IPS-NIHi7 (cell line): ENCODE results near the gene KSR2.
"Not testable (repeated sequence)": the region's sequence is repeated elsewhere in the genome, so short reads cannot be mapped to it uniquely, and the experiment has no call there.

ENCODE experiments used
- DNase-seq: peaks from one replicate; pipeline ENCODE4 v3.0.0; 2012; ENCODE audit warnings: mixed read lengths; ENCODE audit errors: extremely low spot score

Gene KSR2

DNA sequence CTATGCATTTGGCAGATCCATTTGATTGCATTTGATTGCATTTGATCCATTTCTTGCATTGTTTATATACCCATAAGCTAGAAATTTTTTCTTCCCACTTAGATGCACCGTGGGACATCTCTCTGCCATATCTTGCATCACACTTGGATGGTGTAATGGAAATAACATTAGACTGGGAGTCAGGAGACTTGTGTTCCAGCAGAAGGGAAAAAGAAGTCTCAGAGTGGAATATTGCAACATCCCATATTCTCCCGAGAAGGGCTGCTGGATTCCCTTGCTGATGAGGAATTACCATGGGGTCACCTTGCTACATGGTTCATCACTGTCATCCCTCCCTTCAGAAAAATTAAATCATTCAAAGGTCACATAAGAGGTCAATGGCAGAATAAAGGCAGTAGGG, 78.1 kb downstream of the KSR2 start:
- DNase-seq: no peak

DNA sequence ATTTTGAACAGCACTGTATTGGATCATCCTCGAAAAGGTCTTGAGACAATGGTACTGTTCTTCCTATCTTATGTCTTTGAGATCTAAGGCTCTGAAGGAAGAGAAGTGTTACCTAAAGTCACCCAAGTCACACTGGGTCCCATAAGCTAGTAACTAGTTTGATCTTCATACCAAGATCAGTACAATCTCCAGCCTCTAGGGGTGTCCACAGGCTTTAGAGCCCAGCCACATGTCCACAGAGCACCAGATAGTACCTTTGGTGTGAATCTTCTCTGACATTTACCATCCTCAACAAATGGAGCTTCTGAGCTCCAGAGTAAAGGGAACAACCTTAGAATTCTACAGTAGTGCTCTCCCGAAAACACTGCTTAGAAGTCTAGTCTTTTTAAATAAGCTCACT, 78.7 kb downstream of the KSR2 start:
- DNase-seq: peak; percentile 41

DNA sequence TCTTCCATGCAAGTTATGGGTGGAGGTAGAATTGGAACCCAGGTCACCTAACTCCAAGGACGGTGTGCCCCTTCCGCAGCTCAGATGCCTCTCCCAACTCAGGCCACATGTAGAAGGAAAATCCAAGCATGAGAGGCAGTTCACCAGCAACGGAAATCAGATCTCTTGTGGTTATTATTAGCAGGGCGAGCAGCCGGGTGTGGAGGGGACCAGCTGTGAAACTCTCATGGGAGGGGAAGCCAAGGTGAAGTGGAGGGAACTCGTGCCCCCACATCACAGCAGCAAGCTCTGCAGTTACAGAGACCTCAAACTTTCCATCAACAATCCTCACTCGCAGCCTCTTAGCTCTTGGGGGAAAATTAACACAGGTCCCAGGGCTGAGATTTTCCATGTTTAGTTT, 79.7 kb downstream of the KSR2 start:
- no peak for DNase-seq

DNA sequence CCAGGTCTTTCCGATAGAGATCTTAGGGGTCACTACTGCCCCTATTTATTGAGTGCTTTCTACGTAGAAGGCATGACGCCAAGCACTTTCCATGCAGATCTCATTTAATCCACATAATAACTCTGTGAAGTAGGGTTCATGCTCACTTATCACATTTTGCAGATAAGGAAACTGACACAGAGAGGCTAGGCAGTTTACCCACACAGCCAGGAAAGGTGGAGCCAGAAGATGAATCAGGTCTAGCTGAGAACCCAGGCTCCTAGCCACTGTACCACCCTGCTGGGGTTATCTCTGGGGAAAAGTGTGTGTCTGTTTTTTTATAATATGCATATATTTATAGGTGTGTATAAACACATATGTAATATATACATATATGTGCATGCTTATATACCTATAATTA, 83.6 kb downstream of the KSR2 start:
- no peak for DNase-seq

DNA sequence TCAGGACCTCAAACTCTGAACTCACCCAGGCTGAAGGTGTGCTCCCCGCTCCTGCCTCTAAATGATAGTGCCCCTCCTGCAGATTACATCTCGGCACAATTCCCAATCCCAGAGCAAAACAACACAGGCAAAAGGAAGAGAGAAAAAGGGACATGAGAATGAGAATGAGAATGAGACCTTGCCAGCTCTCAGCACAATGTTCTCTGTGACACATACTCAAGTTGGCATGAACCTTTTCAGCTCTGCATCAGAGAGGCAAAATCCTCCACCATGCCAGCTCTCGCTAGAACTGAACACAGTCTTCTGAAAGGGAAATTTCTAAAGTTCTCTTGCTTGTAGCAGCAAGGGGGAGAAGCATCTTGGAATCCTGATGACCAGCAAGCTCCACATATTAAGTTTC, 84.6 kb downstream of the KSR2 start:
- no peak for DNase-seq

DNA sequence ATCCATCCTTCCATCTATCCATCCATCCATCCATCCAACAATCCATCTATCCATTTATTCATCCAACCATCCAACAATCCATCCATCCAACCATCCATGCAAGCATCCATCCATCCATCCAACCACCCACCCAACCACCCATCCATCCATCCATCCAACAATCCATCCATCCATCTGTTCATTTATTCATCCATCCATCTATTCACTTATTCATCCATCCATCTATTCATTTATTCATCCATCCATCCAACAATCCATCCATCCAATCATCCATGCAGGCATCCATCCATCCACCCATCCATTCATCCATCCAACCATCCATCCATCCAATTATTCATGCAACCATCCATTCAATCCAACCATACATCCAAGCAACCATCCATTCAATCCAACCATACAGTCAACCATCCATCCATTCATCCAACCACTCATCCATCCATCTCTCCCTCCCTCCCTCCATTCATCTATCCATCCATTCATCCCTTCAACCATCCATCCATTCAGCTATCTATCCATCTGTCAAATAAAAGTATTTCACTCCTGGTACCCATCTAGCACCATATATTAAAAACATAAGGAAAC, 86.1 kb downstream of the KSR2 start:
- DNase-seq: no peak

DNA sequence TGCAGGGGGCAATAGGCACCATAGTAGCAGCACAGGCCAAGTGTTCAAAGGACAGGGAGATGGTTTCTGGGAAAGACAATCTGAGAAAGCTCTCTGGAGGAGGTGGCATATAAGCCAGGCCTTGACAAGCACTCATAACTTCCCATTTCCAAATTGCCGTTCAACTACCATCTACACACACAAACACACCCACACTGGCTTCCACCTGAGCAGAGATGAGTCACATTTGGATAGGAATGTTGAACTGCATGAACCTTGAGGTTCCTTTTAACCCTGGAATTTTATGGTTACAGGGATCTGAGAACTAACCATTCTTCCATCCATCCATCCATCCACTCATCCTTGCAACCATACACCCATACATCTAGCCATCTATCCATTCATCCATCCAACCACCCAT, 86.6 kb downstream of the KSR2 start:
- no peak for DNase-seq

DNA sequence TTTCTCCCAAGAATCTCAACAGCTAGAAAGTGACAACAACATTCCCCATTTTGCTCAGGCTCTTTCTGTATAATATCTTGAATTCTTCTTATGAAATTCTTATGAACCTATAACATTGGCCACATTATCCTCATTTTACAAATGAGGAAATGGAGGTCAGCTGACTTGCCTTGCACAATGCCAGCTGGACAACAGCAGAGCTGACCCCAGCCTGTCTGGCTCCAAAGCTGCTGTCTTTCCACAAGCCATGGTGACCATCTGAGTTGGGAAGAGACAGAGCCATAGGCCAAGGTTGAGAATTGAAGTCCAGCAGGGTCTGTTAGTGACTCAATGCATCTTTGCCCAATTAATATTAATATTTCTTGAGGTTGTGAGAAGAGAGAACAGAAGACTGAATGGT, 87.3 kb downstream of the KSR2 start:
- DNase-seq: no peak

DNA sequence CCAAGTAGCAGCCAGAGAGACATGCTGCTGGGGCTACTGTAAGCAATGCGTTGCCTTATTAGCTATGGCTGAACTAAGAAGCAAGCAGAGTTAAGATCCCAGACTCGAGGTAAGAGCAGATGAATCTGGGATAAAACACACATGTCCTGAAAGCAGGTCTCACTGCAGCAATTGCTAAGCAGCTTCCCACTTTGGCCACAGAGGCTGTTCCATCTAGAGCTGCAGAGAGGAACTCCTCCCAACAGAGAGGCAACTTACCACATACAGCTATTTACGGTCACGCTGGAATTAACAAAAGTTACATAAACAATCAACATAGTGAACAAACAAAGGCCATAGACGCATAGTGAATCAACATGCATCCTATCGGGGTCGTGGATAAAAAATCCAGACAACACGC, 90.2 kb downstream of the KSR2 start:
- DNase-seq: no peak

DNA sequence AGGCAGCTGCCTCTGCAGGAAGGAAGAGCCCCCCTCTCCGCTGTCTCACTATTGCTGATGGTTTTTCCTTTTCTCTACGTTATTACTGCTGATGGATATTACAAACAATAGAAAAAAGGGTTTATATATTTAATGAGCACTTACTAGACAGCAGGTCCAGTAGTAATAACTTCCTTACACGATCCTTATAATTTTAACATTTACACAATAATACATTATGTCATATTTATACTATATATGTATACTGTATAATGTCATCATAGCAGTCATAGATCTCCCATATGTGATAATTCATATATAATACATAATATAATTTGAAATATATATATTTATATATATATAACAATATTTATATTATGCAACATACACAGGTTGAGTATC, 92.4 kb downstream of the KSR2 start:
- DNase-seq: no peak

DNA sequence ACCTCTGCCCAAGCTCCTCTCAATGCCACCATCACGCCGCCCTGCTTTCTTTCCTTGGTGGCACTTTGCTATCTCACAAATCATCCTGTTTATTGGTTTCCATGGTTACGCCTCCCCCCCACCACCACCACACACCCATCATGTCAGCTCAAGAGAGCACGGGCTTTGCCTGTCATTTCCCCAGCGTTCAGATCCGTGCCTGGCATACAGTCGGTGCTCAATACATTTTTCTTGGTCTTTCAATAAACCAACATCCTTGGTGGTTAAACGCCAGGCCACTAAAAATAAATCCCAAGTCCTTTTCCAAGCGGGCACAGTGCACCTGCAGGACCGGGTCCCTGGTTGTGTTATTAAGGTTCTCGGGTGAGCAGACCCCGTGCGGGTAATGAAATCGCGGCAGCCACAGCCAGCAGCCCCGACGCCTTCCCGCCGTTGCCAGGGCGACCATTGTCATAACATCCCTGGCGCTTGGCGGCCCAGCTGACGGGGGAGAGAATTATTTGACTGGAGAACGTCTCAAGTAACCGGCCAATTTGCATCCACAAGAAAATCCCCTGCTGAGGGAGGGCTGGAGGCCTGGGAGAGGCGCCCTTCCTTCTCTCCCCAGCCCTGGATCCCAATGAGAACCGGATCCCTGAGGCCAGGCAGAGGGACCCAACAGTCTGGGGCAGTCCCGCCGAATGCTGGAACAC, 92.9 kb downstream of the KSR2 start:
- DNase-seq: peak; percentile 80

DNA sequence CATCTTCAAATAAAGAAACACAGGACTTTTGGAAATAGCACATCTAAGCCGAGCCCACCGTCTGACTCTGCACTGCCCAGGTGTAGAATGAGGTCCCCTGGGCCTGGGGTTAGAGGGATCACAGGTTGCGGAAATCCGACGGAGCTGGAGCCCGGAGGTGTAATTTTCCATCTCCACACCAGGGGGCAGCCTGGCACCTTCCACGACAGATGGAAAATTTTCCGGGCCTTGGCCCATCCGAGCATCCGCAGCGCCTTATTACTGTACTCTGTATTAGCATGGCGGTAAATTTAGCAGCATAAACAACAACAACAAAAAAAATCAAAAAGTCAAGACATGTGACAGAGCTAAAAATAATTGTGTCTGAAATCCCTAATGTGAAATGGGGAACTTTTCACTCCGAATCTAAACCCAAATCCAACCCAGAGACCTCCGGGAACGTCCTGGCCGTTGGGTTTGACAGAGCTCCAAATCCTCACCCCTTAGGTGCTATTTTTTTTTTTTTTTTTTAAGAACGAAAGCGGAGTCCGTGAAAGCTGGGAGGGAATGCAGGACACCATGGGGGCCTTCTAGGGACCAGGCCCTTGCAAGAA, 93.9 kb downstream of the KSR2 start:
- DNase-seq: peak; percentile 83

DNA sequence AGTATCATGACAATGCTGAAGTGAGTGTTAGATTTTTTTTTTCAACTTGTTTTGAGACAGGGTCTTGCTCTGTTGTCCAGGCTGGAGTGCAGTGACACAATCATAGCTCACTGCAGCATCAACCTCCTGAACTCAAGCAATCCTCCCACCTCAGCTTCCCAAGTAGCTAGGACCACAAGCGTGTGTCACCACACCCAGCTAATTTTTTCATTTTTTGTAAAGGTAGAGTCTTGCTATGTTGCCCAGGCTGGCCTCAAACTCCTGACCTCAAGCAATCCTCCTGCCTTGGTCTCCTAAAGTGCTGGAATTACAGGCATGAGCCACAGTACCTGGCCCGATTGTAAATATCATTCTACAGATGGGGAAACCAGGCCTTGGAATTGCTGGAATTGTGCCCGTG, 94.6 kb downstream of the KSR2 start:
- DNase-seq: not testable (repeated sequence)

DNA sequence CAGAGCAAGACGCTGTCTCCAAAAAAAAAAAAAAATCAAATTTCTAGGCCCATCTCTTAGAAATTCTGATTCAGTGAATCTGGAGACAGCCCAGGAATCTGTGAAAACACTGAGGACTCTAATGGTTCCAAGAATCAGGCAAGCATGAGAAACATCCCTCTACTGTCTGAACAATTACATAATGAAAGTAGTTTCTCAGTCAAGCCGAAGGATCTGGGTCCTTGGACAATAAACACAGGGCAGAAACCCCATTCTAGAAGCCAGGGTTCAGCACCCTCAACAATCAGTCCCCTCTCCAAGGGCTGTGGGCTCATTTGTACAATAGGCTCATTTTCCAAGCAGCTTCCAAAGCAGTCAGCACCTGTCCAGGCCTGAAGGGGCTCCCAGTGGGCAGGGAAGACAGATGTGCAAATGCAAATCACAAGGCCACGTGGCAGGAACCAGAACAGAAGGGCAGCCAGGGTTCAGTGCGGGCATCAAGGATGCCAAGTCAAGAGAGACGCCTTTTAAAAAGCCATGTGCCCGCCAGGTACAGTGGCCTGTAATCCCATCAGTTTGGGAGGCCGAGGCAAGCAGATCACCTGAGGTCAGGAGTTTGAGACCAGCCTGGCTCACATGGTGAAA, 96.1 kb downstream of the KSR2 start:
- DNase-seq: no peak

DNA sequence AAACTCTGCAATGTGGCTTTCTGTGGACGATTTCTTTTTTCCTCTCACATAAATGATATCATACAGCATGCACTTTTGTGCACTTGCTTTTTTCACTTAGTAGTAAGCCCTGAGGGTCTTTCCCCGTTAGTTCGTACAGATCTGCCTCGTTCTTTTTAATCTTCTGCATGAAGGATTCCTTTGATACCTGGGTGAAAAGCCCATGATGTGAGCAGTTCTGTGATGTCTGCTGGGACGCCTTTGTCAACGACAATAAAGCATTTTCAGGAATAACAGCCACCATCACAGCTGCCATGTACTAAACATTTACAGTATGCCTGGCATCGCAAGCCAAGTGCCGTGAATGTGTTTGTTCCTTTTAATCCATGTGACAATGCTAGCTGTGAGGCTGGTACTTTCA, 99.2 kb downstream of the KSR2 start:
- DNase-seq: no peak

DNA sequence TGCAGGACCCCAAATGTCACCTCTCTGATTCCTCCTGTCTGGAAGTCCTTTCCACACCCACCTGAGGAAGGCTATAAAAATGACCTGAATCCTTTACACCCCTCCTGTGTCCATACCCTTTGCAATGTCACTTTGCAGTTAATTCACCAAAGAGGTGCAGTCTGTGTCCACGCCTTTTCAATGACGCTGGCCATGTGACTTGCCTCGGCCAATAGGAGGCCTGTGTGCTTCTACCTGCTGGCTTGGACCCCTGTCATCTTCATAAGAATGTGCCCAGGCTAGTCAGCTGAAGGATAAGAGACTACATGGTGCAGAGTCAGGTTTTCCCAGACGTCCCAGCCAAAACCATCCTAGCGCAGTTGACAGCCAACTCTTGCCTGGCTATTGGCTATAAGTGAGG, 101.4 kb downstream of the KSR2 start:
- no peak for DNase-seq

DNA sequence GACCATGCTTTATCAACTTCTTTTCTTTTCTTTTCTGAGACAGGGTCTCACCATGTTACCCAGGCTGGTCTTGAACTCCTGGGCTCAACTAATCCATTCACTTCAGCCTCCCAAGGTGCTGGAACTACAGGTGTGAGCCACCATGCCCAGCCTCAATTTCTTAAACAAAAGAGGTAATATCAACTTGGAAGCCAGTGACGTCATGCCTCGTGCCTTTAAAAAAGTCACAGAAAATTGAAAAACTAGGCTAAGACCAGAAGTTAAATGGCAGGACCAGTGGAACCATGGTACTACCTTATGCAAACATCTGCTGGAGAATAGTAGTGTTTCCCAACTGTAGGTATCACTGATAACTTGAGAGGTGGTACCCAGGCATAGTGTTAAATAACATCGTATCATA, 103.3 kb downstream of the KSR2 start:
- no peak for DNase-seq

DNA sequence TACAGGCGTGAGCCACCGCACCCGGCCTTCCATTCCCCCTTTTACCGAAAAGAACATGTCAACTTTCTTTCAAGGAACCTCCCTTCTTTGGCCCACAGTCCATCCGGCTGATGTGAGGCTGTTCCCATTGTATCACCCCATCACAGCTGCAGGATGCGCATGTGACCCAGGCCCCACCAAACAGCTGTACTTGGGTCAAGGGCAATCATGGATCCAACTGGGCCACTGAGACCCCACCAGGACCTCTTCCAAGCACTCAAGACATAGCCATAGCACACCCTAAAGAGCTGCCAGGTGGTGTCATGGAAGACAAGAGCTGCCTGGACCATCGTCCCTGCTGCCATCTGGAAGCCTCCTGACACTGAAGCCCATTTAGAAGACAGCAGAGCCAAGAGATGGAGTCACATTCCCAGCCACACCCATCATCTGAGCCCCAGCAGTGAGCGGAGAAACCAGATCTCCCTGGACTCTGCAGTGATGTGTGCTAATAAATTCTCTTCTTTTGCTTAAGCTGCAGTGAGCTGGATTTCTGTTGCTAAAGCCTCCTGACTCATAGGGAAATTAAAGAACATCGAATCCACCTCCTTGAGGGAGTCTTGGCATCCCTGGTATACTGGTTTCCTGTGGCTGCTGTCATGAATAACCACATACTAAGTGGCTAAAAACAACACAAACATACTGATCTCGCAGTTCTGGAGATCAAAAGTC, 105.6 kb downstream of the KSR2 start:
- no peak for DNase-seq

DNA sequence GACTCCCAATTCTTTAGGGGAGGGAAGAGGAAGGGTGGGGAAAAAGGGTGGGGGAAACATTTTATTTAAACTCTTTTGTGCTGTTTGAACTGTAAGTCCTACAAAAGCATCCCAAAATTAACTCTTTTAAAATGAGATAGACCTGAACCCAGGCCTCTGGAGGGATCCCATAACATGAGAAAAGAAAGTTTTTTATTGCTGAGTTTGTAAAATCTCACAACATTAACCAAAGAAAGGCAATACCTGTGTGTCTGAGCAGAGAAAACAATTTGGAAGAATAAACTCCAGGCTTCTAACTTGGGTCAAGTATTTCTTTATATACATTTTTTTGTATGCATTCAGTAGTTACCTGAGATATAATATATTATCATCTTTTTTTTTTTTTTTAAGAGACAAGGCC, 107.1 kb downstream of the KSR2 start:
- DNase-seq: no peak

DNA sequence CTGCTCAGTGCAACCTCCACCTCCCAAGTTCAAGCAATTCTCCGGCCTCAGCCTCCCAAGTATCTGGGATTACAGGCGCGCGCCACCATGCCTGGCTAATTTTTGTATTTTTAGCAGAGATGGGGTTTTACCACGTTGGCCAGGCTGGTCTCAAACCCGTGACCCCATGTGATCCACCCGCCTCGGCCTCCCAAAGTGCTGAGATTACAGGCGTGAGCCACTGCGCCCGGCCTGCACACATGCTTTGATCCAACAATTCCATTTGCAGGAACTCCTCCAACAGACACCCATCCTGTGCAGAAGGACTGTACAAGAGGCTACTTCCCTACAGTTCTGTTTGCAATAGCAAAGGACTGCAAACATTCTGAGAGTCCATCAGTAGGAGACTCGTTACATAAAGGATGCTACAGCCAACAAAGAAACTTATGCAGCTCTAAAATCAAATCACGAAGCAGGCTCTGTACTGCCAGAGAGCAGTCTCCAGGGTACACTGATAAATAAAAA, 108.0 kb downstream of the KSR2 start:
- DNase-seq: not testable (repeated sequence)

DNA sequence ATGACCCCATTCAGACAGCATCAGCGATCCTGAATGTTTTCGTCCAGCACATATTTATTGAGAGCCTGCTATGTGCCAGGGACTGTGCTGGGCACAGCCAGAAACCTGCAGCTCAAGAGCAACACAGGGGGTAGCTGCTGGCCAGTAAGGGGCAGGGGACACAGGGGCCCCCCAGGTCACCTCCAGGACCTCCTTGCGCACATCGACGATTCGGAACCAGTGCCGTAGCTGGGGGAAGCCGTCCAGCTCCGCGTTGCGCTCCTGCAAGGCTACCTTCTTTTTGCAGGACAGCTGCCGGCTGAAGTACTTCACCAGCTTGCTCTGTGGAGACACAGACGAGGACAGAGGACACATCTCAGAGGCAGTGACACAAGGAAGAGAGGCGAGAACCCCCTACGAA, 108.7 kb downstream of the KSR2 start:
- DNase-seq: no peak
